ENCODE results near the gene BANF2. TPM values are rescaled to one million over a fixed set of nuclear protein-coding genes. Genes with fewer than 3 reads are reported as not detected.

Gene BANF2
- total RNA-seq (2022; extraction: Qiagen RNA extraction; ENCODE audit: low read depth) = not detected in 5 replicates

GRCh38 chr20:17699931-17700351, at the start of gene BANF2:
Gene BANF2 (plus strand): TSS chr20:17699966. CDS start chr20:17725026, 25,060 bp downstream.

GRCh38 chr20:17682103-17682888, 17.5 kb upstream of the BANF2 start, which contains the start of gene RRBP1:
Gene RRBP1 (minus strand): TSS chr20:17682242. CDS start chr20:17660507, 21,735 bp downstream.

Other genes with a start within 250 kb of the BANF2 start
- 3.7 to 5.7 TPM (median 4.7 TPM) in 5 replicates for gene BFSP1, start 168.6 kb upstream of the BANF2 start, total RNA-seq (2022; extraction: Qiagen RNA extraction; ENCODE audit: low read depth)
- gene DSTN, start 129.9 kb upstream of the BANF2 start, total RNA-seq (2022; extraction: Qiagen RNA extraction; ENCODE audit: low read depth) = 543 to 963 TPM (median 698 TPM) in 5 replicates
- 88.8 to 144 TPM (median 122 TPM) in 5 replicates for gene RRBP1, start 17.7 kb upstream of the BANF2 start, total RNA-seq (2022; extraction: Qiagen RNA extraction; ENCODE audit: low read depth)